ENCODE measurements around the gene SLC6A1.

Gene SLC6A1

GRCh38 chr3:10968401-10968800, 24.1 kb upstream of the SLC6A1 start:
- Histone ChIP-seq H3K36me3 (ENCODE audit: low read length) (no peaks in the 10 kb centered on the region), H3K27me3 (ENCODE audit: low read length) (no peaks in the 10 kb centered on the region), H3K9me3 (ENCODE audit: insufficient read depth, low read length) (no peaks in the 10 kb centered on the region), H2AFZ (ENCODE audit: low read depth, low read length, severe bottlenecking) (no peak overlapping the region), H4K20me1 (ENCODE audit: low read depth, low read length) (no peaks in the 10 kb centered on the region), H3K9ac (ENCODE audit: low read length) (no peak overlapping the region), H3K4me3 (ENCODE audit: insufficient read depth, low read length, poor library complexity, severe bottlenecking) (no peak overlapping the region), H3K4me2 (ENCODE audit: low read depth, low read length, poor library complexity, severe bottlenecking) (no peak overlapping the region), H3K79me2 (ENCODE audit: insufficient read depth, low read length) (no peaks in the 10 kb centered on the region), H3K9me2 (replicated peaks; ENCODE audit: insufficient read depth, low read length) (no peaks in the 10 kb centered on the region), H3K27ac (ENCODE audit: low read depth, low read length) (no peak overlapping the region), H3F3A (ENCODE audit: insufficient read depth) (no peaks in the 10 kb centered on the region)
- no peak for TF ChIP-seq EZH2phosphoT487 (conservative IDR thresholded peaks at IDR 0.05; ENCODE audit: low read length)
- TF ChIP-seq, protein P1, sequence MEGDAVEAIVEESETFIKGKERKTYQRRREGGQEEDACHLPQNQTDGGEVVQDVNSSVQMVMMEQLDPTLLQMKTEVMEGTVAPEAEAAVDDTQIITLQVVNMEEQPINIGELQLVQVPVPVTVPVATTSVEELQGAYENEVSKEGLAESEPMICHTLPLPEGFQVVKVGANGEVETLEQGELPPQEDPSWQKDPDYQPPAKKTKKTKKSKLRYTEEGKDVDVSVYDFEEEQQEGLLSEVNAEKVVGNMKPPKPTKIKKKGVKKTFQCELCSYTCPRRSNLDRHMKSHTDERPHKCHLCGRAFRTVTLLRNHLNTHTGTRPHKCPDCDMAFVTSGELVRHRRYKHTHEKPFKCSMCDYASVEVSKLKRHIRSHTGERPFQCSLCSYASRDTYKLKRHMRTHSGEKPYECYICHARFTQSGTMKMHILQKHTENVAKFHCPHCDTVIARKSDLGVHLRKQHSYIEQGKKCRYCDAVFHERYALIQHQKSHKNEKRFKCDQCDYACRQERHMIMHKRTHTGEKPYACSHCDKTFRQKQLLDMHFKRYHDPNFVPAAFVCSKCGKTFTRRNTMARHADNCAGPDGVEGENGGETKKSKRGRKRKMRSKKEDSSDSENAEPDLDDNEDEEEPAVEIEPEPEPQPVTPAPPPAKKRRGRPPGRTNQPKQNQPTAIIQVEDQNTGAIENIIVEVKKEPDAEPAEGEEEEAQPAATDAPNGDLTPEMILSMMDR (IDR thresholded peaks at IDR 0.05; ENCODE audit: insufficient read depth, low read length, poor library complexity, severe bottlenecking), result no peak

- H3K9me2 ChIP-seq (replicated peaks; ENCODE audit: insufficient read depth, low read length), result no peaks in the 10 kb centered on the region
- no peaks in the 10 kb centered on the region for H4K20me1 ChIP-seq (ENCODE audit: low read depth, low read length)
- H3F3A ChIP-seq (ENCODE audit: insufficient read depth), result no peaks in the 10 kb centered on the region
- H3K27me3 ChIP-seq (ENCODE audit: low read length), result no peaks in the 10 kb centered on the region
- no peak overlapping the region for H3K9ac ChIP-seq (ENCODE audit: low read length)
- H3K9me3 ChIP-seq (ENCODE audit: insufficient read depth, low read length), result no peaks in the 10 kb centered on the region
- H3K79me2 ChIP-seq (ENCODE audit: insufficient read depth, low read length), result no peaks in the 10 kb centered on the region
- H3K27ac ChIP-seq (ENCODE audit: low read depth, low read length), result no peak overlapping the region
- H3K4me2 ChIP-seq (ENCODE audit: low read depth, low read length, poor library complexity, severe bottlenecking), result no peak overlapping the region
- H3K4me3 ChIP-seq (ENCODE audit: insufficient read depth, low read length, poor library complexity, severe bottlenecking), result no peak overlapping the region
- no peak overlapping the region for H2AFZ ChIP-seq (ENCODE audit: low read depth, low read length, severe bottlenecking)
- TF ChIP-seq EZH2phosphoT487 (conservative IDR thresholded peaks at IDR 0.05; ENCODE audit: low read length), result no peak
- no peaks in the 10 kb centered on the region for H3K36me3 ChIP-seq (ENCODE audit: low read length)
Measured at GRCh38 chr3:10970306-10970960, 22.1 kb upstream of the SLC6A1 start.

DNA sequence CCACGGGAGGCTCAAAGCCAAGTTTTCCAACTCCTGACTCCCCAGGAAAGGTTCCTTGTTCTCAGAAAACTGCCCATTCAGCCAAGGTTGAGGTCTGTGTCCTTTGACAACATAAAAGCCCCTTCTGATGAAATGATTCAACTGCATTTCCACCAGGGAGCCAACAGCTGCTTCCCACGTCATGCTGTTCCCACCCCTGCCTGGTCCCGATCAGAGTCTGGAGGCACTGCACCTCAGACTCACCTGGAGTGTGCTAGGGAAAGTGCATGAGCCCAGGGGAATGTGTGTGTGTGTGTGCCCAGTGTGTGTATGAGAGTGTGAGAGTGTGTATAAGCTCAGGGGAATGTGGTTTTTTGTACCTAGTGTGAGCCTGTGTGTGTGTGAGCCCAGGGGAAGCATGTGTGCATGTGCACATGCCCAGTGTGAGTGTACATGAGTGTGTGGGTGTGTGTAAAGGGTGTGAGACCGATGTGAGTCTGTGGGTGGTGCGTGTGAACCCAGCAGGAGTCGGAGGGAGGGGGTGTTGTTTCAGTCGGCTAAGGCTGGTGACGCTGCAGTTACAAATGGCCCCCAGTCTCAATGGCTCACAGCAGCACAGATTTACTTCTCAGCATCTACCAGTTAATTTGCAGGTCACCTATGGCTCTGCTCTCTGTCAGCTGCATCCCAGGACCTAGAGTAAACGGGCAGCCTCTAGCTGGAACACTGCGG, 20.3 kb upstream of the SLC6A1 start:
- H2AFZ ChIP-seq (ENCODE audit: low read depth, low read length, severe bottlenecking), result no peak overlapping the region
- no peak overlapping the region for H3K27ac ChIP-seq (ENCODE audit: low read depth, low read length)
- H3K4me2 ChIP-seq (ENCODE audit: low read depth, low read length, poor library complexity, severe bottlenecking), result no peak overlapping the region
- H3K4me3 ChIP-seq (ENCODE audit: insufficient read depth, low read length, poor library complexity, severe bottlenecking), result no peak overlapping the region
- H3K27me3 ChIP-seq (ENCODE audit: low read length), result no peaks in the 10 kb centered on the region
- no peaks in the 10 kb centered on the region for H3K9me2 ChIP-seq (replicated peaks; ENCODE audit: insufficient read depth, low read length)
- H4K20me1 ChIP-seq (ENCODE audit: low read depth, low read length), result no peaks in the 10 kb centered on the region
- no peaks in the 10 kb centered on the region; the same call in 1 of the 2 replicates for H3K9me3 ChIP-seq (ENCODE audit: insufficient read depth, low read length)
- no peaks in the 10 kb centered on the region for H3K79me2 ChIP-seq (ENCODE audit: insufficient read depth, low read length)
- H3K36me3 ChIP-seq (ENCODE audit: low read length), result no peaks in the 10 kb centered on the region
- no peak overlapping the region for H3K9ac ChIP-seq (ENCODE audit: low read length)
- TF ChIP-seq, protein P1 (IDR thresholded peaks at IDR 0.05; ENCODE audit: insufficient read depth, low read length, poor library complexity, severe bottlenecking), result no peak
- no peak for TF ChIP-seq EZH2phosphoT487 (conservative IDR thresholded peaks at IDR 0.05; ENCODE audit: low read length)
- H3F3A ChIP-seq (ENCODE audit: insufficient read depth), result no peaks in the 10 kb centered on the region

GRCh38 chr3:10973046-10973595, 19.4 kb upstream of the SLC6A1 start:
- Histone ChIP-seq H3K9me2 (replicated peaks; ENCODE audit: insufficient read depth, low read length) (no peaks in the 10 kb centered on the region), H3K36me3 (ENCODE audit: low read length) (no peaks in the 10 kb centered on the region), H3K27ac (ENCODE audit: low read depth, low read length) (no peak overlapping the region), H3K27me3 (ENCODE audit: low read length) (no peaks in the 10 kb centered on the region), H3K4me2 (ENCODE audit: low read depth, low read length, poor library complexity, severe bottlenecking) (no peak overlapping the region), H3K9me3 (ENCODE audit: insufficient read depth, low read length) (no peaks in the 10 kb centered on the region; the same call in 1 of the 2 replicates), H3K4me3 (ENCODE audit: insufficient read depth, low read length, poor library complexity, severe bottlenecking) (no peak overlapping the region), H2AFZ (ENCODE audit: low read depth, low read length, severe bottlenecking) (no peak overlapping the region), H4K20me1 (ENCODE audit: low read depth, low read length) (no peaks in the 10 kb centered on the region), H3F3A (ENCODE audit: insufficient read depth) (no peaks in the 10 kb centered on the region), H3K9ac (ENCODE audit: low read length) (no peak overlapping the region), H3K79me2 (ENCODE audit: insufficient read depth, low read length) (no peaks in the 10 kb centered on the region)
- TF ChIP-seq, protein P1 (IDR thresholded peaks at IDR 0.05; ENCODE audit: insufficient read depth, low read length, poor library complexity, severe bottlenecking), result no peak
- TF ChIP-seq EZH2phosphoT487 (conservative IDR thresholded peaks at IDR 0.05; ENCODE audit: low read length), result no peak

Measured in SU-DHL-6 (cell line).